ENCODE measurements around the gene GPR119. TPM values are rescaled to one million over a fixed set of nuclear protein-coding genes. Genes with fewer than 3 reads are reported as not detected.

Gene GPR119
- not detected in 2 replicates for total RNA-seq

DNA sequence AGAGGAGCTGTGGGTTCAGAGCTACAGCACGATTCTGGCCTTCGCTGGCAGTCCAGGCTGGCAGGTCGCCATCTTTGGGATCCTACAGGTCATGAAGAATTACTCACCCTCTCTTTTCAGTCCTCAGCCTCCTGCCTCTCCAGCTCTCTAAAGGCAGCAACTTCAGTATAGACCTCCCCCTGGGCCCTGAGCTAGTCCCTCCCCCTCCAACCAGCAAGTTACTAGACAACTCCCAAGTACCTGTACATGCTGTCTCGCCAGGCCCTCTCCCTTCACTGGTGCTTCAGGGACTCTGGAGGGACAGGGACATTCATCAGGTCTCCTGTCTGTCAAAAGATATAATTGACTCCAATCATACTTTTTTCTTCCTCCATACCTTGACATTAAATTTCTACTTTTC is at the start of gene GPR119:
TSS of gene GPR119 (minus strand) at position 155 of the 400 bp plus-strand sequence. CDS start 227 bp downstream, outside the sequence.

DNA sequence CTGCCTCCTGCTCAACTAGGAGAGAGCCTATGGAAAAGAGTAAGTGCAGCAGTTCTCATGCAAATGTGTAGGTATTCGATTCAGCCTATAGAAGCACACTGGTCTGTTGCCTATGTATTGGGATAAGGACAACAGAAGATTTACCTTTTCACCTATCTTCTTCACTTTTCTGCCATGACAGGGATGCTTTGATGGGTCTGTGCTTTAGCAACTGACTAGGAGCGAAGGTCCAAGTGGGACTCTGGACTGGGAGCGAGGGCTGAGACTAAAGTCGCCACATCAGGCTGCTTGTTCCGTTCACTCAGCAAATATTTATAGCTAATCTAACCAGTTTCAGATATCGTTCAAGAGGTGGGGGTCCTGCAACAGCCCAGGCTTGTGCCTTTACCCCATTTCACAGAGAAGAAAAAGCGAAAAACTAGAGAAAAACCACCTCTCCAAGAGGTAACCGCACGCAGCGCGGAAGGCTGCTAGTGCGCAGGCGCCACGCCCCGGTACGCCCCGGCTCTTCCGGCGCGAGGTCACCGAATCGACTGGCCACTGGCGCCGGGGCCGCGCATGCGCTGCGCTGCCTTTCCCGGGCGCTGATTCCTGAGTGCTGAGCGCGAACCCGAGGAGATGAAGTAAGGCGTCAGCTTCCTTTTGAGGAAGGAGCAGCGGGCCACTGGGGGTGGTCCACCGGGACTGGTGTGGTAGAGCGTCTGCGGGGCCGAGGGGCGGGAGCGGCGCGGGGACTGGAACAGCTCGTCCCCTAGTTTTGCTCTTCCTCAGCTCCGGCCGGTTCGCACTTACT is 16.1 kb upstream of the GPR119 start, which contains the start of gene RBMX2:
TSS of gene RBMX2 (plus strand) at position 573 of the 793 bp plus-strand sequence. CDS start at position 619, 46 bp downstream.

GRCh38 chrX:130339408-130340222 is 45.9 kb downstream of the GPR119 start, which contains the start of gene SLC25A14:
TSS of gene SLC25A14 (plus strand) at chrX:130339919. CDS start at chrX:130340279, 360 bp downstream.

Other genes with a start within 250 kb of the GPR119 start
- gene AIFM1, start 219.8 kb downstream of the GPR119 start, total RNA-seq, result 27.2 and 31.5 TPM in 2 replicates
- gene RAB33A, start 213.7 kb downstream of the GPR119 start, total RNA-seq, result 4.3 and 9.4 TPM in 2 replicates
- gene ZNF280C, start 116.8 kb downstream of the GPR119 start, total RNA-seq, result 3.5 and 4.1 TPM in 2 replicates
- 14.4 and 16.2 TPM in 2 replicates for gene SLC25A14, start 45.8 kb downstream of the GPR119 start, total RNA-seq
- gene RBMX2, start 16.3 kb upstream of the GPR119 start, total RNA-seq, result 21.0 and 25.7 TPM in 2 replicates

Data from uterine smooth muscle cell (primary cell).